ENCODE results near the gene MYLK4.
A peak's percentile ranks its signal among the peaks of the same experiment; 100 is the strongest.

Gene MYLK4

GRCh38 chr6:2750832-2751231 lies at the start of gene MYLK4:
Gene MYLK4 (minus strand): TSS chr6:2750922. CDS start chr6:2749294, 1,628 bp downstream.
- DNase-seq, result no peak

GRCh38 chr6:2799936-2800527 lies 49.3 kb upstream of the MYLK4 start:
- DNase-seq, result no peak

- no peak for DNase-seq
Observed at GRCh38 chr6:2798586-2799134, 47.9 kb upstream of the MYLK4 start.

- DNase-seq, result no peak
Observed at GRCh38 chr6:2797564-2798031, 46.9 kb upstream of the MYLK4 start.

GRCh38 chr6:2796861-2797260 lies 46.1 kb upstream of the MYLK4 start:
- DNase-seq, result no peak

- DNase-seq, result no peak
Observed at GRCh38 chr6:2795956-2796355, 45.2 kb upstream of the MYLK4 start.

GRCh38 chr6:2795162-2795561 lies 44.4 kb upstream of the MYLK4 start:
- DNase-seq, result no peak

- DNase-seq, result no peak
Observed at GRCh38 chr6:2794171-2794730, 43.5 kb upstream of the MYLK4 start.

- DNase-seq, result peak in 9 of 51 donors; percentile 12 to 53 (median 21)
Observed at GRCh38 chr6:2793534-2794151, 42.9 kb upstream of the MYLK4 start.

GRCh38 chr6:2792330-2793110 lies 41.8 kb upstream of the MYLK4 start:
- no peak for DNase-seq

GRCh38 chr6:2791450-2791974 lies 40.8 kb upstream of the MYLK4 start:
- DNase-seq, result no peak

GRCh38 chr6:2790588-2791449 lies 40.1 kb upstream of the MYLK4 start:
- peak in 28 of 51 donors; percentile 7 to 75 (median 38) for DNase-seq

- no peak for DNase-seq
Observed at GRCh38 chr6:2786269-2786668, 35.5 kb upstream of the MYLK4 start.

- DNase-seq, result no peak
Observed at GRCh38 chr6:2784930-2785329, 34.2 kb upstream of the MYLK4 start.

- DNase-seq, result no peak
Observed at GRCh38 chr6:2784061-2784460, 33.3 kb upstream of the MYLK4 start.

- DNase-seq, result no peak
Observed at GRCh38 chr6:2783188-2783963, 32.7 kb upstream of the MYLK4 start.

GRCh38 chr6:2782825-2783187 lies 32.1 kb upstream of the MYLK4 start:
- no peak for DNase-seq

GRCh38 chr6:2782356-2782708 lies 31.6 kb upstream of the MYLK4 start:
- DNase-seq, result no peak

GRCh38 chr6:2781685-2782355 lies 31.1 kb upstream of the MYLK4 start:
- DNase-seq, result no peak

Data from hypothalamus (tissue), 51 donors.